DMS53 treated with DMSO at 0.1 percent for 48 hours (cell line): ENCODE measurements around the gene KRT85.

Experiments
- DNase-seq: peaks from one replicate; lab custom pipeline; 2025; ENCODE audit not compliant: unreplicated experiment; lab: John Stamatoyannopoulos, UW

KRT85 gene

GRCh38 chr12:52395761-52396434, 28.6 kb upstream of the KRT85 start:
- DNase-seq = no peak

- DNase-seq = no peak
Observed at GRCh38 chr12:52394836-52395405, 27.6 kb upstream of the KRT85 start.

- DNase-seq = no peak
Observed at GRCh38 chr12:52392465-52393007, 25.3 kb upstream of the KRT85 start.

GRCh38 chr12:52391618-52392002, 24.3 kb upstream of the KRT85 start:
- no peak for DNase-seq

- DNase-seq = no peak
Observed at GRCh38 chr12:52390739-52391617, 23.7 kb upstream of the KRT85 start.

- no peak for DNase-seq
Observed at GRCh38 chr12:52389313-52390207, 22.3 kb upstream of the KRT85 start.

GRCh38 chr12:52387859-52388258, 20.6 kb upstream of the KRT85 start:
- no peak for DNase-seq

- no peak for DNase-seq
Observed at GRCh38 chr12:52385226-52385702, 18.0 kb upstream of the KRT85 start, which contains the start of gene KRT84. Gene KRT84, minus strand, starts transcription at chr12:52385652. Its CDS starts 67 bp downstream, at chr12:52385585.

GRCh38 chr12:52383331-52383730, 16.1 kb upstream of the KRT85 start:
- DNase-seq = no peak

- DNase-seq = no peak
Observed at GRCh38 chr12:52382854-52383253, 15.6 kb upstream of the KRT85 start.

- no peak for DNase-seq
Observed at GRCh38 chr12:52381206-52381605, 13.9 kb upstream of the KRT85 start.

- no peak for DNase-seq
Observed at GRCh38 chr12:52380271-52380694, 13.0 kb upstream of the KRT85 start.

GRCh38 chr12:52379536-52379935, 12.3 kb upstream of the KRT85 start:
- no peak for DNase-seq

- DNase-seq = no peak
Observed at GRCh38 chr12:52378091-52378490, 10.8 kb upstream of the KRT85 start.

- DNase-seq = no peak
Observed at GRCh38 chr12:52377266-52377665, 10.0 kb upstream of the KRT85 start.

- peak; percentile 70 for DNase-seq
Observed at GRCh38 chr12:52372216-52373154, 5.2 kb upstream of the KRT85 start.

GRCh38 chr12:52371716-52372115, 4.4 kb upstream of the KRT85 start:
- no peak for DNase-seq

- no peak for DNase-seq
Observed at GRCh38 chr12:52370926-52371608, 3.8 kb upstream of the KRT85 start.

- DNase-seq = no peak
Observed at GRCh38 chr12:52369809-52370208, 2.5 kb upstream of the KRT85 start.
